ENCODE measurements around the gene HHAT.

GRCh38 chr1:210551899-210552298, 223.2 kb downstream of the HHAT start:
- no peak for TF ChIP-seq TAF1 (IDR thresholded peaks at IDR 0.05; ENCODE audit: low read depth)
- no peak for TF ChIP-seq CTCF (IDR thresholded peaks at IDR 0.05; ENCODE audit: poor library complexity, severe bottlenecking)
- no peak for TF ChIP-seq SMC3 (conservative IDR thresholded peaks at IDR 0.05; ENCODE audit: poor library complexity)
